Measurements from ENCODE around the gene NHERF2.

NHERF2 gene

DNA sequence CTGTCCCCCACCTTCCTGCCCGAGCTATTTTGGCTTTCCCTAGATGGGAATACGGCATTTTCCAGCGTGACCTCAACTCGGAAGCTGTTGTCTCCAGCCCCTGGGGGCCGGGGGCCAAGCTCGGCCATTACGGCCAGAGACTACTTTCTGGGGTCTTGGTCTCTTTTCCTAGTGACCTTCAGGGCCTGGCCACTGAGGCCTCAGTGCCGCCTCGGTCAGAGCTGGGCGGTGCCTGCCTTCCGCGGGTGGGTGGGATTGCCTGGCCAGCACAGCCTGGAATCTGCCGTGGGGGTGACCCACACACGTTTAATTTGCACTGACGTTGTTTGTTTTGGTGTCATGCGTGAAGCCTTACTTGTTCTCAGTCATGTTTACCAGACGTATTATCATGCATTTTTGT is 50.3 kb downstream of the NHERF2 start:
- TF ChIP-seq NFIC (IDR thresholded peaks at IDR 0.05) = no peak

GRCh38 chr16:2077696-2078095 is 51.0 kb downstream of the NHERF2 start:
- TF ChIP-seq TAF1 (IDR thresholded peaks at IDR 0.05; ENCODE audit: low read depth) (no peak), FOXM1 (IDR thresholded peaks at IDR 0.05; ENCODE audit: borderline replicate concordance, low read depth) (no peak), TEAD4 (IDR thresholded peaks at IDR 0.05) (no peak), EP300 (IDR thresholded peaks at IDR 0.05; ENCODE audit: borderline replicate concordance) (no peak), TCF12 (IDR thresholded peaks at IDR 0.05; ENCODE audit: low read depth) (no peak), EGR1 (IDR thresholded peaks at IDR 0.05) (no peak), YY1 (IDR thresholded peaks at IDR 0.05; ENCODE audit: low read depth) (no peak), NFIC (IDR thresholded peaks at IDR 0.05) (no peak), USF1 (IDR thresholded peaks at IDR 0.05) (no peak), CEBPB (IDR thresholded peaks at IDR 0.05) (no peak), RAD21 (IDR thresholded peaks at IDR 0.05; ENCODE audit: low read depth) (no peak), CREB1 (IDR thresholded peaks at IDR 0.05; ENCODE audit: low read depth) (no peak), ZBTB7A (IDR thresholded peaks at IDR 0.05; ENCODE audit: low read depth) (no peak)
- TF ChIP-seq, protein P1, sequence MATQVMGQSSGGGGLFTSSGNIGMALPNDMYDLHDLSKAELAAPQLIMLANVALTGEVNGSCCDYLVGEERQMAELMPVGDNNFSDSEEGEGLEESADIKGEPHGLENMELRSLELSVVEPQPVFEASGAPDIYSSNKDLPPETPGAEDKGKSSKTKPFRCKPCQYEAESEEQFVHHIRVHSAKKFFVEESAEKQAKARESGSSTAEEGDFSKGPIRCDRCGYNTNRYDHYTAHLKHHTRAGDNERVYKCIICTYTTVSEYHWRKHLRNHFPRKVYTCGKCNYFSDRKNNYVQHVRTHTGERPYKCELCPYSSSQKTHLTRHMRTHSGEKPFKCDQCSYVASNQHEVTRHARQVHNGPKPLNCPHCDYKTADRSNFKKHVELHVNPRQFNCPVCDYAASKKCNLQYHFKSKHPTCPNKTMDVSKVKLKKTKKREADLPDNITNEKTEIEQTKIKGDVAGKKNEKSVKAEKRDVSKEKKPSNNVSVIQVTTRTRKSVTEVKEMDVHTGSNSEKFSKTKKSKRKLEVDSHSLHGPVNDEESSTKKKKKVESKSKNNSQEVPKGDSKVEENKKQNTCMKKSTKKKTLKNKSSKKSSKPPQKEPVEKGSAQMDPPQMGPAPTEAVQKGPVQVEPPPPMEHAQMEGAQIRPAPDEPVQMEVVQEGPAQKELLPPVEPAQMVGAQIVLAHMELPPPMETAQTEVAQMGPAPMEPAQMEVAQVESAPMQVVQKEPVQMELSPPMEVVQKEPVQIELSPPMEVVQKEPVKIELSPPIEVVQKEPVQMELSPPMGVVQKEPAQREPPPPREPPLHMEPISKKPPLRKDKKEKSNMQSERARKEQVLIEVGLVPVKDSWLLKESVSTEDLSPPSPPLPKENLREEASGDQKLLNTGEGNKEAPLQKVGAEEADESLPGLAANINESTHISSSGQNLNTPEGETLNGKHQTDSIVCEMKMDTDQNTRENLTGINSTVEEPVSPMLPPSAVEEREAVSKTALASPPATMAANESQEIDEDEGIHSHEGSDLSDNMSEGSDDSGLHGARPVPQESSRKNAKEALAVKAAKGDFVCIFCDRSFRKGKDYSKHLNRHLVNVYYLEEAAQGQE (IDR thresholded peaks at IDR 0.05; ENCODE audit: low read depth) = no peak
- TF ChIP-seq, protein P2, sequence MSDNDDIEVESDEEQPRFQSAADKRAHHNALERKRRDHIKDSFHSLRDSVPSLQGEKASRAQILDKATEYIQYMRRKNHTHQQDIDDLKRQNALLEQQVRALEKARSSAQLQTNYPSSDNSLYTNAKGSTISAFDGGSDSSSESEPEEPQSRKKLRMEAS (IDR thresholded peaks at IDR 0.05) = no peak

- TF ChIP-seq ZBTB7A (IDR thresholded peaks at IDR 0.05; ENCODE audit: low read depth) (no peak), RAD21 (IDR thresholded peaks at IDR 0.05; ENCODE audit: low read depth) (no peak), EP300 (IDR thresholded peaks at IDR 0.05; ENCODE audit: borderline replicate concordance) (no peak), USF1 (IDR thresholded peaks at IDR 0.05) (no peak), TAF1 (IDR thresholded peaks at IDR 0.05; ENCODE audit: low read depth) (no peak), TCF12 (IDR thresholded peaks at IDR 0.05; ENCODE audit: low read depth) (no peak), FOXM1 (IDR thresholded peaks at IDR 0.05; ENCODE audit: borderline replicate concordance, low read depth) (no peak), YY1 (IDR thresholded peaks at IDR 0.05; ENCODE audit: low read depth) (no peak), TEAD4 (IDR thresholded peaks at IDR 0.05) (no peak)
- TF ChIP-seq, protein P2 (IDR thresholded peaks at IDR 0.05) = no peak
- TF ChIP-seq, protein P1 (IDR thresholded peaks at IDR 0.05; ENCODE audit: low read depth) = no peak
These were observed 51.4 kb downstream of the NHERF2 start for GRCh38 chr16:2078096-2078495.

- no peak for TF ChIP-seq RAD21 (IDR thresholded peaks at IDR 0.05; ENCODE audit: low read depth)
- TF ChIP-seq YY1 (IDR thresholded peaks at IDR 0.05; ENCODE audit: low read depth) = no peak
- TF ChIP-seq EGR1 (IDR thresholded peaks at IDR 0.05) = no peak
- TF ChIP-seq CEBPB (IDR thresholded peaks at IDR 0.05) = no peak
- no peak for TF ChIP-seq TAF1 (IDR thresholded peaks at IDR 0.05; ENCODE audit: low read depth)
- no peak for TF ChIP-seq USF1 (IDR thresholded peaks at IDR 0.05)
- TF ChIP-seq, protein P2 (IDR thresholded peaks at IDR 0.05) = no peak
- TF ChIP-seq EP300 (IDR thresholded peaks at IDR 0.05; ENCODE audit: borderline replicate concordance) = no peak
- TF ChIP-seq NFIC (IDR thresholded peaks at IDR 0.05) = no peak
- no peak for TF ChIP-seq FOXM1 (IDR thresholded peaks at IDR 0.05; ENCODE audit: borderline replicate concordance, low read depth)
These were observed 52.0 kb downstream of the NHERF2 start for GRCh38 chr16:2078691-2079090.

DNA sequence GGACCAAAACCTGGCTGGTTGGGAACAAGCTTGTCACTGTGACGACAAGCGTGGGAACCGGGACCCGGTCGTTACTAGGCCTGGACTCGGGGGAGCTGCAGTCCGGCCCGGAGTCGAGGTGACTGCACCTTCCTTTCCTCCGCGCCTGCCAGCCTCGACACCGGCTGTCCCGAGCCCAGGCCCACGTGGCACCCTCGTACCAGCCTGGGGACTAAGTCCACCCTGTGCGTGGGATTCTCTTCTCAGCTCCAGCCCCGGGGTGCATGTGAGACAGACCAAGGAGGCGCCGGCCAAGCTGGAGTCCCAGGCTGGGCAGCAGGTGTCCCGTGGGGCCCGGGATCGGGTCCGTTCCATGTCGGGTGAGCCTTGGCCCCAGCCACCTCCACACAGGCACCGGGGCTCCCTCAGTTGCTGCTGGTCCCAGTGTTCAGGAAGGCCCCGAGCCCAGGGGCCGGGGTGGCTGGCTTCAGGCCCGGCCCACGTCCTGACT is 52.7 kb downstream of the NHERF2 start:
- TF ChIP-seq, protein P1 (IDR thresholded peaks at IDR 0.05; ENCODE audit: low read depth) = no peak
- TF ChIP-seq EGR1 (IDR thresholded peaks at IDR 0.05) (no peak), TCF12 (IDR thresholded peaks at IDR 0.05; ENCODE audit: low read depth) (no peak), USF1 (IDR thresholded peaks at IDR 0.05) (no peak), TEAD4 (IDR thresholded peaks at IDR 0.05) (no peak), YY1 (IDR thresholded peaks at IDR 0.05; ENCODE audit: low read depth) (no peak), EP300 (IDR thresholded peaks at IDR 0.05; ENCODE audit: borderline replicate concordance) (no peak), ZBTB7A (IDR thresholded peaks at IDR 0.05; ENCODE audit: low read depth) (no peak), TAF1 (IDR thresholded peaks at IDR 0.05; ENCODE audit: low read depth) (no peak), CEBPB (IDR thresholded peaks at IDR 0.05) (no peak), FOXM1 (IDR thresholded peaks at IDR 0.05; ENCODE audit: borderline replicate concordance, low read depth) (no peak), RAD21 (IDR thresholded peaks at IDR 0.05; ENCODE audit: low read depth) (no peak), NFIC (IDR thresholded peaks at IDR 0.05) (no peak), CREB1 (IDR thresholded peaks at IDR 0.05; ENCODE audit: low read depth) (no peak)
- TF ChIP-seq, protein P2 (IDR thresholded peaks at IDR 0.05) = no peak

Measured in Ishikawa (cell line).